Right lobe of liver (tissue), 4 donors: Measurements from ENCODE around the gene PTPRN2.

ENCODE experiments used
- CTCF ChIP-seq, 4 donors: fragments of 200-600 bp in 3 of 4; fragments of 450-650 bp in 1 of 4; IDR thresholded peaks; one replicate each; pipeline versions ENCODE4 v1.5.1 to v1.8.0; 2016 to 2022; ENCODE audit warnings: antibody characterized with exemption in 4 of 4, mild to moderate bottlenecking in 2 of 4
- POLR2A ChIP-seq: fragments of 450-650 bp; IDR thresholded peaks from one replicate; pipeline ENCODE4 v1.6.1; 2017; ENCODE audit warnings: antibody characterized with exemption, mild to moderate bottlenecking
- donor health status: DM: no; HTN: no; CAD: no.
- donor health status: DM: no; HTN: no; CAD: no.
- donor health status: DM: no; HTN: yes; CAD: no.

DNA sequence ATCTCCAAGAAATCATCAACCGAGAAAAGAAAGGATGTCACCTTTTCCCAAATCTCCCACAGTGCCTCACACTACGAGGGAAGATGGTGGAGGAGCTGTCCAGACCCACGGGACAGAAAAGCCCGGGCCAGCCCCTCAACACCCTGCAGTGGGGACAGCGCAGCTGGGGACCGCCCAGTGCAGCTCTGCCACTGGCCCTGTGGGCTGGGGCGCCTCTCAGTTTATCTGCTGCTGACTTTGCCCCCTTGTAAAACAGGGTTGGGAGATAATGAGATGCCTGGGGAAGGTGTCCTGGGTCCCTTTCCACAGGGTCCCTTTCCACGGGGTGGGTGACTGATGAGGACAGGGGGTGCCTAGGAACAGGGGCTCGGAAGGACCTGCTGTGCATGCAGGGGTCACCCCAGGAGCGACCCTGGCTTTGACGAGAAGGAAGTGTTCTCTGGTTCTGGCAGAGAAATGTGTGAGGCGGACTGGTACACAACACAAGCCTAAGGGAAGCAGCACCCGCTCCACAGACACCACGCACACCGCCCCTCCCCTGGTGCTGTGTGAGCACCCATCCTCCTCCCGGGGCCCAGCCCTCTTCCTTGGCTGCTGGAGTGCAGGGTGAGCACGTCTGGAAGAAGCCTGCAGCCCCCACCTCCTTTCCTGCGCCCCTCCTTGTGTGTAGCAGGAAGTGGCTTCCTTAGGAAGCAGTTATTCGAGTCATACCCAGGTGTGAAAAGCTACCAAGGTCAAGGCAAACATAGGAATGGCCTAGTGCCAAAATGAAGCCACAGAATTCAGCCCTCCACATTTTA lies 911.0 kb downstream of the PTPRN2 start:
- no peak for TF ChIP-seq CTCF (IDR thresholded peaks at IDR 0.05)
- no peak for TF ChIP-seq POLR2A
